MG63 (cell line): ENCODE data around the gene METTL1. TPM values are rescaled to one million over a fixed set of nuclear protein-coding genes. Genes with fewer than 3 reads are reported as not detected.

Experiments
- DNase-seq: peaks from one replicate; pipeline ENCODE4 v3.0.0-alpha.2; 2020
- H3K27me3 ChIP-seq: fragments of 250-450 bp; sonication (Bioruptor Pico); 2 replicates; pipeline ENCODE4 v1.5.1; 2020; ENCODE audit warnings: mild to moderate bottlenecking, moderate library complexity
- H3K36me3 ChIP-seq: fragments of 250-450 bp; sonication (Bioruptor Pico); 2 replicates; pipeline ENCODE4 v1.5.1; 2020; ENCODE audit warnings: mild to moderate bottlenecking, moderate library complexity
- H3K4me3 ChIP-seq: fragments of 250-450 bp; sonication (Bioruptor Pico); 2 replicates; pipeline ENCODE4 v1.5.1; 2020; ENCODE audit warnings: mild to moderate bottlenecking, moderate library complexity
- H3K9me3 ChIP-seq: fragments of 250-450 bp; sonication (Bioruptor Pico); 2 replicates; pipeline ENCODE4 v1.5.1; 2020; ENCODE audit warnings: mild to moderate bottlenecking, moderate library complexity
- total RNA-seq: library from RNA; depleted of rRNA; stranded (reverse); fragments of >200 nt; shearing (Covaris generic); gene quantifications from 2 replicates; pipeline ENCODE4 v1.2.3, GENCODE V29; 2014; ENCODE audit warnings: low replicate concordance

METTL1 gene
- total RNA-seq, 1 experiment from 2014 or later, result 33.6 TPM

GRCh38 chr12:57751788-57752667, 19.9 kb downstream of the METTL1 start, which contains the start of gene CDK4:
TSS of gene CDK4 (minus strand) at chr12:57752310. CDS start at chr12:57751717, 593 bp downstream.
- H3K36me3 ChIP-seq, result peaks cover 41% of the 10 kb centered on the region
- H3K27me3 ChIP-seq, result peaks cover 2% of the 10 kb centered on the region; the same call in 1 of the 2 replicates
- no peaks in the 10 kb centered on the region for H3K9me3 ChIP-seq
- DNase-seq, result peak; percentile 99
- H3K4me3 ChIP-seq, result peak within 1 kb of the TSS; percentile 80

DNA sequence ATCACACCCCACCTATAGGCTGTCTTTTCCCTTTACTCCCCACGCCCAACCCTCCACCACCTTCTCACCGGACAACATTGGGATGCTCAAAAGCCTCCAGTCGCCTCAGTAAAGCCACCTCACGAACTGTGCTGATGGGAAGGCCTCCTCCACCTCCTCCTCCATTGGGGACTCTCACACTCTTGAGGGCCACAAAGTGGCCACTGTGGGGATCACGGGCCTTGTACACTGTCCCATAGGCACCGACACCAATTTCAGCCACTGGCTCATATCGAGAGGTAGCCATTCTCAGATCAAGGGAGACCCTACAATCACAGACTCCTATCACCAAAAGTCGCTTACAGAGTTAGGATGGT, 20.5 kb downstream of the METTL1 start:
- Histone ChIP-seq H3K27me3 (peaks cover 2% of the 10 kb centered on the region; the same call in 1 of the 2 replicates), H3K36me3 (peaks cover 41% of the 10 kb centered on the region), H3K4me3 (peak overlapping the region; percentile 80), H3K9me3 (no peaks in the 10 kb centered on the region)
- no peak for DNase-seq

- Histone ChIP-seq H3K9me3 (no peaks in the 10 kb centered on the region), H3K36me3 (peaks cover 41% of the 10 kb centered on the region), H3K4me3 (peak overlapping the region; percentile 80), H3K27me3 (peaks cover under 1% of the 10 kb centered on the region; the same call in 1 of the 2 replicates)
- DNase-seq, result no peak
These were observed 21.1 kb downstream of the METTL1 start for GRCh38 chr12:57750561-57751431.

- DNase-seq, result no peak
- Histone ChIP-seq H3K27me3 (no peaks in the 10 kb centered on the region; the same call in 1 of the 2 replicates), H3K9me3 (no peaks in the 10 kb centered on the region), H3K36me3 (peaks cover 46% of the 10 kb centered on the region), H3K4me3 (no peak overlapping the region)
These were observed 22.8 kb downstream of the METTL1 start for GRCh38 chr12:57749061-57749460.

DNA sequence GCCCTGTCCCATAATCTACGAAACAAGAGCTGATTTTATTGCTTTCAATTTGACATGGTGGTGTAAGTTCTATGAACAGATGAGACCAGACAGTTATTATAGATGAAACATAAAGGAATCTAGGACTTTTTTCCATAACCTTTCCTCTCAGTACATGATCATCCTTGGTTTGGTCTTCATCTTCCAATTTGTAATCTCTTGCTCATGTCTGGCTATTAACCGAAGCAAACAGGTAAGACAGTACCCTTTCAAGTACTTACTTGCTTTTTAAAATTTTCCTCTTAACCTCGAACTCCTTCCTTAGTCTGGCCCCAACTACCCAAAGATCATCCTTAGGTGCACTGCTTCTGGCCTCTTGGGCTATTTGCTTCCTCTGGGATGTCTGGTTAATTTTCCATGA, 25.9 kb downstream of the METTL1 start:
- H3K4me3 ChIP-seq, result peak overlapping the region; percentile 94

GRCh38 chr12:57745485-57745881, 26.4 kb downstream of the METTL1 start:
- peaks cover 36% of the 10 kb centered on the region for H3K36me3 ChIP-seq
- H3K4me3 ChIP-seq, result peak overlapping the region; percentile 94
- DNase-seq, result no peak
- H3K27me3 ChIP-seq, result no peaks in the 10 kb centered on the region
- no peaks in the 10 kb centered on the region for H3K9me3 ChIP-seq

More for the DNA sequence above, 25.9 kb downstream of the METTL1 start:
- Histone ChIP-seq H3K36me3 (peaks cover 41% of the 10 kb centered on the region), H3K9me3 (no peaks in the 10 kb centered on the region), H3K27me3 (no peaks in the 10 kb centered on the region)
- DNase-seq, result no peak

DNA sequence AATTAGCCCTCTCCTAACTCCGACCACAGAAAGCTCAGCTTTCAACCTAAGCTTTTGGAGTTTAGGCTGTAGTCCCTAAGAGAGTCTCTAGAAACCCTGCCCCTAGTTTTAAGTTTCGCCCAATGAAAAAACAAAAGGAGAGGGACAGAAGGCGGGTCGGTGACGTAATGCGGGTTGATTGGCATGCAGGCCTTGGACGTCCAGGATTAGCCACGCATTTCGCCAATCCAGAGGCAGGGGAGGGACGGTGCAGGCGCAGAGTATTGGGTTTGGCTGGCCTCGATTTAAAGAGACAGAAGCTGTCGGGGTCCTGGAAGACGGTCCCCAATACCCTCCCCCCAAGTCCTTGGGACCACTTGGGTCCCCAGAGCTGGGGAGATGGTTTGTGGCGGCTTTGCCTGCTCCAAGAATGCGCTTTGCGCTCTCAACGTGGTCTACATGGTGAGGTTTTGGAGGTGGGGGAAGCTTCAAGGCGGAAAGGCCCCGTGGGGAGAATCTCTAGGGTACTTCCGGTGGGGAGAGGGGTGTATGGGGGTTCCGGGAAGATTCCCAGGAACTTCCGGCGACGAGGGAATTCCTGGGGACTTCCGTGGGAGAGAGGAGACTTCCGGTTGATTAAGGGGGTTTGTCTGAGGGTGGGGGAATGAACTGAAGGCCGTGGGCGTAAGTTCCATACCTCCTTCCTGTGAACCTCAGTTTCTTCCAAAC, 27.0 kb downstream of the METTL1 start, which contains the start of gene TSPAN31:
TSS of gene TSPAN31 (plus strand) at position 263 of the 708 bp plus-strand sequence. CDS start at position 379, 116 bp downstream.
- Histone ChIP-seq H3K9me3 (no peaks in the 10 kb centered on the region), H3K27me3 (no peaks in the 10 kb centered on the region; the same call in none of the 2 replicates), H3K36me3 (peaks cover 31% of the 10 kb centered on the region), H3K4me3 (peak within 1 kb of the TSS; percentile 94)
- DNase-seq, result peak; percentile 97

GRCh38 chr12:57744194-57744776, 27.6 kb downstream of the METTL1 start:
- Histone ChIP-seq H3K27me3 (peaks cover 6% of the 10 kb centered on the region), H3K9me3 (no peaks in the 10 kb centered on the region), H3K36me3 (peaks cover 26% of the 10 kb centered on the region), H3K4me3 (peak overlapping the region; percentile 94)
- peak; percentile 60 for DNase-seq

DNA sequence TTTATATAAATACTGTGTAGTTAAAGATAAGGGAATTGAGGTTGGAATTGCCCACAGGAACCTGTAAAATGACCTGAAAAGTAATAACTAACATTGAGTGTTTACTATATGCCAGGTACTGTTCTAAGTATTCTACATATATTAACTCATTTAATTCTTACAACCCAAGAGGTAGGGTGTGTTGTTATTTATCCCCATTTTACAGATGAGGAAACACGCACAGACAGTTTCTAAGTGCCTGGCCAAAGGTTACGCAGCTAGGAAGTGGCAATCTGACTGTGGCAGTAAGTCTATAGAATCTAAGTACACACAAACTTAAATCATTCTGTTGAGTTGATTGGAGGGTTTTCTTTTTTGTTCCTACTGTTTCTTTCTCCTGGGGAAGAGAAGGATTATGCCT, 28.1 kb downstream of the METTL1 start:
- H3K9me3 ChIP-seq, result no peaks in the 10 kb centered on the region
- peak overlapping the region; percentile 94; the same call in 1 of the 2 replicates for H3K4me3 ChIP-seq
- peaks cover 10% of the 10 kb centered on the region for H3K27me3 ChIP-seq
- DNase-seq, result no peak
- peaks cover 21% of the 10 kb centered on the region for H3K36me3 ChIP-seq

DNA sequence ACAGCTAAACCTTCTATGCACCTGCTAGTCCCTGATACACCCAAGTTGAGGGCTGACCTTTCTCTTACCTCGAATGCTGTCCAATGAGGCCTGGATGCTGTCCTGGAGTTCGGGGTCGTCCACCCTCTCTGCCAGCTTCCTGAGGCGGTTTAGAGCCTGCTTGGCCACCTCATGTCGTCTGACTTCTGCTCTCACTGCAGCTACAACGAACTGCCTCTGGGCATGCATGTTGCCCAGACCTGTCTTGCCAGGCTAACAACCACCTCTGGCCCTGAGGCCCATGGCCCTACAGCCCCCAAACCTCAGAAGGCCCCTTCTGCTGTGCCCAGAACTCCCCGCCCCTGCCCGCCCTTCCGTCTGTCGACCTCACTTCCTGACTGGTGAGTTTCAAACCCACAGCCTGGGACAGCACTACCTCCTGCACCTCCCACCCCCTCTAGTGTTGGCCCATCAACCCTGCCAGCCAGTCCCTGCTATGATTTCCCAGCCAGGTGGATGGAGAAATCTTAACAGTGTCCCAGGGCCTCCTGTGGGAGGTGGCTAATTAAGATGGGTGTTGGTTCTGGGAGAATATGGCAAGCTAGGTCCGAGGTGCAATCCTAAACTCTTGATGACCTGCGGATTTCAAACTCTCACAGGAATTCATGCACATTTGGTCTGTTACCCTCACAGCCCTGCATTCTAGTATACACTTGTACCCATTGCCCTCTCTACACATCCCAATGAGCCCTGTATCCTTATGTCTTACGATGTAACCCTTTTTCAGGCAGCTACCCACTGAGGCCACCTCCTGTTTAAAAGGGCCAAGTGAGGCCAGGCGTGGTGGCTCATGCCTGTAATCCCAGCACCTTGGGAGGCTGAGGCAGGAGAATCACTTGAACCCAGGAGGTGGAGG, 29.8 kb downstream of the METTL1 start:
- no peaks in the 10 kb centered on the region for H3K9me3 ChIP-seq
- no peak for DNase-seq
- no peak overlapping the region for H3K4me3 ChIP-seq
- H3K36me3 ChIP-seq, result peaks cover 5% of the 10 kb centered on the region; the same call in 1 of the 2 replicates
- peaks cover 22% of the 10 kb centered on the region for H3K27me3 ChIP-seq

- no peak overlapping the region for H3K4me3 ChIP-seq
- H3K9me3 ChIP-seq, result no peaks in the 10 kb centered on the region
- DNase-seq, result no peak
- H3K36me3 ChIP-seq, result peaks cover 5% of the 10 kb centered on the region; the same call in 1 of the 2 replicates
- H3K27me3 ChIP-seq, result peaks cover 29% of the 10 kb centered on the region
These were observed 30.5 kb downstream of the METTL1 start for GRCh38 chr12:57741413-57741789.

- peaks cover 5% of the 10 kb centered on the region; the same call in 1 of the 2 replicates for H3K36me3 ChIP-seq
- H3K9me3 ChIP-seq, result no peaks in the 10 kb centered on the region
- H3K27me3 ChIP-seq, result peaks cover 35% of the 10 kb centered on the region
- no peak overlapping the region for H3K4me3 ChIP-seq
- DNase-seq, result no peak
These were observed 31.1 kb downstream of the METTL1 start for GRCh38 chr12:57740656-57741412.

- H3K36me3 ChIP-seq, result 0 out of 2 replicates have a peak, but pooled peaks cover 1% of the 10 kb centered on the region
- no peaks in the 10 kb centered on the region for H3K9me3 ChIP-seq
- no peak overlapping the region for H3K4me3 ChIP-seq
- DNase-seq, result no peak
- peaks cover 43% of the 10 kb centered on the region for H3K27me3 ChIP-seq
These were observed 31.9 kb downstream of the METTL1 start for GRCh38 chr12:57739914-57740538.

- Histone ChIP-seq H3K36me3 (no peaks in the 10 kb centered on the region), H3K27me3 (peaks cover 43% of the 10 kb centered on the region), H3K4me3 (no peak overlapping the region), H3K9me3 (no peaks in the 10 kb centered on the region)
- DNase-seq, result no peak
These were observed 32.5 kb downstream of the METTL1 start for GRCh38 chr12:57739387-57739786.
